ENCODE measurements around the gene MED16. TPM values are rescaled to one million over a fixed set of nuclear protein-coding genes. Genes with fewer than 3 reads are reported as not detected.
"Not testable (repeated sequence)": the region's sequence is repeated elsewhere in the genome, so short reads cannot be mapped to it uniquely, and the experiment has no call there.

The MED16 gene
- polyA plus RNA-seq, 6 donors from 2014 or later, result 34.0 to 89.4 (median 51.1) TPM

- H3K27me3 Mint-ChIP-seq, result peaks cover 3 to 44% (median 22%) of the 10 kb centered on the region in 3 donors
- ATAC-seq (ENCODE audit: low read depth in 2 of 2), result no peak
Measured at GRCh38 chr19:852136-853013, 40.6 kb downstream of the MED16 start, which contains the start of gene ELANE. TSS of gene ELANE (plus strand) at chr19:852303. CDS start at chr19:852329, 26 bp downstream.

GRCh38 chr19:850979-851335 is 42.0 kb downstream of the MED16 start:
- ATAC-seq (ENCODE audit: low read depth in 2 of 2) (no peak), DNase-seq (no peak)
- Mint-ChIP-seq H3K4me1 (no peaks in the 10 kb centered on the region), H3K27ac (no peak overlapping the region), H3K36me3 (no peaks in the 10 kb centered on the region), H3K4me3 (no peak overlapping the region), H3K9me3 (no peaks in the 10 kb centered on the region), H3K27me3 (peaks cover 8 to 55% (median 33%) of the 10 kb centered on the region in 3 donors)

More at GRCh38 chr19:852136-853013, 40.6 kb downstream of the MED16 start, which contains the start of gene ELANE:
- no peak within 1 kb of the TSS for H3K27ac Mint-ChIP-seq
- no peak for DNase-seq
- no peak within 1 kb of the TSS for H3K4me3 Mint-ChIP-seq
- H3K4me1 Mint-ChIP-seq, result peaks cover 0 to 1% (median 0%) of the 10 kb centered on the region in 3 donors
- no peaks in the 10 kb centered on the region for H3K9me3 Mint-ChIP-seq
- H3K36me3 Mint-ChIP-seq, result no peaks in the 10 kb centered on the region

- Mint-ChIP-seq H3K36me3 (no peaks in the 10 kb centered on the region), H3K4me1 (peaks cover 0 to 4% (median 4%) of the 10 kb centered on the region in 3 donors), H3K27ac (no peak overlapping the region), H3K9me3 (no peaks in the 10 kb centered on the region), H3K4me3 (peak overlapping the region in 1 of 8 donors; percentile 42), H3K27me3 (peaks cover 13 to 61% (median 39%) of the 10 kb centered on the region in 3 donors)
- ATAC-seq (ENCODE audit: low read depth in 2 of 2), result peak in 1 of 2 donors; percentile 25
- no peak for DNase-seq
Measured at GRCh38 chr19:850221-850978, 42.6 kb downstream of the MED16 start.

- not testable (repeated sequence) for H3K36me3 Mint-ChIP-seq; H3K27ac Mint-ChIP-seq; H3K4me3 Mint-ChIP-seq; ATAC-seq (ENCODE audit: low read depth in 2 of 2); H3K9me3 Mint-ChIP-seq; DNase-seq
- Mint-ChIP-seq H3K4me1 (peaks cover 5 to 11% (median 9%) of the 10 kb centered on the region in 3 donors), H3K27me3 (peaks cover 13 to 73% (median 47%) of the 10 kb centered on the region in 3 donors)
Measured at GRCh38 chr19:849195-849594, 43.8 kb downstream of the MED16 start.

GRCh38 chr19:848386-848921 is 44.5 kb downstream of the MED16 start:
- H3K4me3 Mint-ChIP-seq, result no peak overlapping the region
- H3K9me3 Mint-ChIP-seq, result no peaks in the 10 kb centered on the region
- peaks cover 13 to 78% (median 49%) of the 10 kb centered on the region in 3 donors for H3K27me3 Mint-ChIP-seq
- H3K27ac Mint-ChIP-seq, result no peak overlapping the region
- ATAC-seq (ENCODE audit: low read depth in 2 of 2) (no peak), DNase-seq (no peak)
- H3K4me1 Mint-ChIP-seq, result peaks cover 5 to 11% (median 9%) of the 10 kb centered on the region in 3 donors
- H3K36me3 Mint-ChIP-seq, result peaks cover 0 to 7% of the 10 kb centered on the region in 2 donors

GRCh38 chr19:845707-846521 is 47.1 kb downstream of the MED16 start:
- peak overlapping the region in 1 of 8 donors; percentile 70 for H3K4me3 Mint-ChIP-seq
- peaks cover 18 to 81% (median 56%) of the 10 kb centered on the region in 3 donors for H3K27me3 Mint-ChIP-seq
- no peak overlapping the region for H3K27ac Mint-ChIP-seq
- ATAC-seq (ENCODE audit: low read depth in 2 of 2) (no peak), DNase-seq (no peak)
- H3K36me3 Mint-ChIP-seq, result peaks cover 4 to 14% of the 10 kb centered on the region in 2 donors
- peaks cover 5 to 13% (median 11%) of the 10 kb centered on the region in 3 donors for H3K4me1 Mint-ChIP-seq
- peaks cover 0 to 4% (median 0%) of the 10 kb centered on the region in 7 donors for H3K9me3 Mint-ChIP-seq

- Mint-ChIP-seq H3K36me3 (peaks cover 4 to 14% of the 10 kb centered on the region in 2 donors), H3K4me1 (peaks cover 5 to 13% (median 11%) of the 10 kb centered on the region in 3 donors), H3K4me3 (peak overlapping the region in 2 of 8 donors; percentile 36 to 57), H3K9me3 (peaks cover 0 to 4% (median 0%) of the 10 kb centered on the region in 7 donors), H3K27ac (peak overlapping the region in 2 of 6 donors; percentile 75 to 76), H3K27me3 (peaks cover 18 to 69% (median 49%) of the 10 kb centered on the region in 3 donors)
- ATAC-seq (ENCODE audit: low read depth in 2 of 2) (no peak), DNase-seq (no peak)
Measured at GRCh38 chr19:844546-844971, 48.4 kb downstream of the MED16 start.

GRCh38 chr19:843836-844545 is 49.0 kb downstream of the MED16 start:
- Mint-ChIP-seq H3K27me3 (peaks cover 18 to 65% (median 49%) of the 10 kb centered on the region in 3 donors), H3K4me1 (peaks cover 5 to 13% (median 11%) of the 10 kb centered on the region in 3 donors), H3K9me3 (peaks cover 0 to 4% (median 0%) of the 10 kb centered on the region in 7 donors), H3K4me3 (peak overlapping the region in 1 of 8 donors; percentile 57), H3K27ac (peak overlapping the region in 2 of 6 donors; percentile 75 to 76), H3K36me3 (peaks cover 4 to 14% of the 10 kb centered on the region in 2 donors)
- DNase-seq (no peak), ATAC-seq (ENCODE audit: low read depth in 2 of 2) (no peak)

GRCh38 chr19:843180-843835 is 49.7 kb downstream of the MED16 start:
- peaks cover 0 to 4% (median 0%) of the 10 kb centered on the region in 7 donors for H3K9me3 Mint-ChIP-seq
- DNase-seq, result no peak
- H3K4me1 Mint-ChIP-seq, result peaks cover 5 to 13% (median 11%) of the 10 kb centered on the region in 3 donors
- peak in 1 of 2 donors; percentile 47 for ATAC-seq (ENCODE audit: low read depth in 2 of 2)
- no peak overlapping the region for H3K27ac Mint-ChIP-seq
- H3K36me3 Mint-ChIP-seq, result peaks cover 4 to 14% of the 10 kb centered on the region in 2 donors
- H3K4me3 Mint-ChIP-seq, result peak overlapping the region in 2 of 8 donors; percentile 42 to 50
- peaks cover 18 to 59% (median 46%) of the 10 kb centered on the region in 3 donors for H3K27me3 Mint-ChIP-seq

- not testable (repeated sequence) for DNase-seq; H3K9me3 Mint-ChIP-seq; ATAC-seq (ENCODE audit: low read depth in 2 of 2); H3K27ac Mint-ChIP-seq
- peak overlapping the region in 2 of 8 donors; percentile 42 to 50 for H3K4me3 Mint-ChIP-seq
- H3K27me3 Mint-ChIP-seq, result peaks cover 18 to 54% (median 41%) of the 10 kb centered on the region in 3 donors
- peaks cover 4 to 14% of the 10 kb centered on the region in 2 donors for H3K36me3 Mint-ChIP-seq
- peaks cover 5 to 13% (median 11%) of the 10 kb centered on the region in 3 donors for H3K4me1 Mint-ChIP-seq
Measured at GRCh38 chr19:842802-843179, 50.2 kb downstream of the MED16 start.

- H3K4me1 Mint-ChIP-seq, result peaks cover 5 to 16% (median 11%) of the 10 kb centered on the region in 3 donors
- ATAC-seq (ENCODE audit: low read depth in 2 of 2), result no peak
- DNase-seq, result no peak
- H3K27me3 Mint-ChIP-seq, result peaks cover 12 to 52% (median 32%) of the 10 kb centered on the region in 3 donors
- H3K27ac Mint-ChIP-seq, result peak within 1 kb of the TSS in 1 of 6 donors; percentile 52
- peaks cover 0 to 4% (median 0%) of the 10 kb centered on the region in 7 donors for H3K9me3 Mint-ChIP-seq
- peaks cover 4 to 14% of the 10 kb centered on the region in 2 donors for H3K36me3 Mint-ChIP-seq
- no peak within 1 kb of the TSS for H3K4me3 Mint-ChIP-seq
Measured at GRCh38 chr19:840519-841206, 52.3 kb downstream of the MED16 start, which contains the start of gene PRTN3. TSS of gene PRTN3 (plus strand) at chr19:840999. CDS start at chr19:841009, 10 bp downstream.

Data from naive B cell (primary cell).